A673 (cell line): ENCODE data around the gene DERL2.

Experiments
- CTCF ChIP-seq: fragments of 300-800, 200-600 bp; sonication (generic); conservative IDR thresholded peaks from 2 replicates; pipeline ENCODE4 v1.5.1; 2017; ENCODE audit warnings: low read depth, mild to moderate bottlenecking, antibody characterized with exemption, low read length, moderate library complexity, mixed read lengths
- EZH2 ChIP-seq: fragments of 200-600 bp; sonication (generic); IDR thresholded peaks from 2 replicates; pipeline ENCODE4 v1.6.1; 2017; ENCODE audit warnings: borderline replicate concordance, low read depth, mild to moderate bottlenecking, mixed read lengths, antibody characterized with exemption, low read length; ENCODE audit not compliant: poor library complexity, severe bottlenecking

GRCh38 chr17:5446786-5447185 lies 39.2 kb downstream of the DERL2 start:
- TF ChIP-seq CTCF, result no peak
- no peak for TF ChIP-seq EZH2
